CD1c-positive myeloid dendritic cell (primary cell): ENCODE data around the gene ATP1A1.

ENCODE experiments used
- DNase-seq: peaks from one replicate; pipeline ENCODE4 v3.0.0-alpha.2; 2016; ENCODE audit errors: extremely low spot score

The ATP1A1 gene

DNA sequence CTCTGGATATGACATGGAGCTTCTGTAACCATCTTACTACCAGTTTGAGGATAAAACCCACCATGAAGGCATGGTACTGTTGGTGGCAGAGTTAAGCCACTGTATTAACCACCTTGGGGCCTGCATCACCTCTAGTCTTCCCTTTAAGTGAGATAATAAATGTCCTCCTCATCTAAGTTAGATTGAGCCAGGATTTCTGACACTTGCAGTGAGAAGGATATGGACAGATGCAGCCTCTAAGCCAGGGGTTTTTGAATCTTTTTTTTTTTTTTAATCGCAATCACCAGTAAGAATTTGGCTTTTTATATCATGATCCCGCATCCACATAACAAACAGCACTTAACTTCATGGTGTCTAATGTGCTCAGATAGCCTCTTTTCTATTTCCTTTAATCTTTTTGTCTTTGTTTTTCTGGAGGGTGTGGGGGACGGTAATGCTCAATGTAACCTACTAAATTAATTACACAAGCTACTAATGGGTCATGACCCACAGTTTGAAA is 42.2 kb downstream of the ATP1A1 start:
- no peak for DNase-seq

DNA sequence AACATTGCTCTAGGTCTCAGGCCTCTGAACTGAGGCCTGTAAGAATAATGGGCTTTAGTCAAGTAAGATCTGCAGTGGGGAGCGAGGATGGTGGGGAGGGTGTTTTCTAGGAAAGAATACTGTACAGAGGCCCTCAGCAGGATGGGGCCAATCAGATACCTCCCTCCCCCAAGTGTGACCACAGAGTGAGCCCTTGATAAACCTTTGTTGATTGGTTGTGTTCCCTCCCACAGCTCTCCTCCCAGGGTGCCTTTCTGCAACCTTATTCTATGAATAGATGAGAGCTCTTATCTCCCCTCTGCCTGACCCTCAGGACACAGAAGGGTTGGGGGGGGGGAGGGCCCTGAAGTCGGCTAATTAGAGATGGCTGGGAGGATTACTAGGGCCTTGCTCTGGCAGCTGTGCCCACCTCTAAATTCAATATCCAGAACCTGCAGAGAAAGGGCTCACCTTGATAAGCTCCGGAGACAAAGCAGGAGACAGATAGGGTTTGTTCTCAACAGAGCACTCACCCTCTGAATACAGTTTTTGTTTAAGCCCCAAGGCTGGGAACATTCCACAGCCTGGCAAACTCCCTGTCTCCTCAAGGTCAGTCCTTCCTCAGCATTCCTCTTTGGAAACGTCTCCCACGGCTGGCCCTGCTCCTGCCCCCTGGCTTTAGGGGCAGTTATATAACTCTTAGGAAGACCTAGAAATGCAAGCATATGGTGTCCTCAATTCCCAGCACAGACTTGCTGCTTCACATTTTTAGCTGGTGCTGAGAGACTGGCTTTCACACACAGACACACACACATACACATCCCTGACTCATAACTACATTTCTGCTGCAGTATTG is 42.9 kb downstream of the ATP1A1 start:
- DNase-seq, result no peak

DNA sequence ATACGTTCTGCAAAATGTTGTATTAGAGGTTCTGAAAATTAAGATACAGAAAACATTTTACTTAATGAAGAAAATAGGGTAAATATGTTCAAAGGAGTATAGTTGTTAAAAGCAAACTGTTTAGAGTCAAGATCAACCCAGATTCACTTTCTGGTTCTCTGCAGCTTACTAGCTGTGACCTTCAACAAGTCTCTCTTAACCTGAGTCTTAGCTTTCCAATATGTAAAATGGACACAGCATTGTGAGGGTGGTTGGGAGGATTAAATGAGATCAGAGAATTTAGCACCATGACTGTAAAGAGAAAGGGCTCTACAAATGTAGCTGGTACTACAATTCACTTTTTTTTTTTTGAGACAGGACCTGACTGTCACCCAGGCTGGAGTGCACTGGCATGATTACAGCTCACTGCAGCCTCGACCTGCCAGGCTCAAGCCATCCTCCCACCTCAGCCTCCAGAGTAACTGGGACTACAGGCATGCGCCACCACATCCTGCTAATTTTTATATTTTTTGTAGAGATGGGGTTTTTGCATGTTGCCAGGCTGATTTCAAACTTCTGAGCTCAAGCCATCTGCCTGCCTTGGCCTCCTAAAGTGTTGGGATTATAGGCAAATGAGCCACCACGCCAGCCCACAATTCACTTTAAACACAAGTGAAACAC is 43.9 kb downstream of the ATP1A1 start:
- DNase-seq, result no peak

DNA sequence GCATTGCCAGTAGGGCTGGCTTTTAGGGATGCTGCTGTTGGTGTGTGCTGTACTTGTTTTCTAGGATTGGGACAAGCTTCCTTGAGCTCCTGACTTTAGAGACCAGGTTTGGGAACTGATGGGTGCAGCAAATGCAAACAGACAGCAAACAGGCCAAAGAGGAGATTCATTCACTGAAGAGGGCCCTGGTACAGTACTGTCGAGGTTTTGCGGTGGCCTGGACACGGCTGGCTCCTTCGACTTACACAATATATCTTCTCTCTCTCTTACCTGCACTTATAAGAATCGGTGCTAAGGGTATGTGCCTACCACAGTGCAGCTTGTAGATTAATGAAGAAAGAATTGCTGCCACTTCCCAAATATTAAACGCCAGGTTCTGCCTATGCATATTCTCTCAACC is 44.6 kb downstream of the ATP1A1 start:
- DNase-seq, result no peak

DNA sequence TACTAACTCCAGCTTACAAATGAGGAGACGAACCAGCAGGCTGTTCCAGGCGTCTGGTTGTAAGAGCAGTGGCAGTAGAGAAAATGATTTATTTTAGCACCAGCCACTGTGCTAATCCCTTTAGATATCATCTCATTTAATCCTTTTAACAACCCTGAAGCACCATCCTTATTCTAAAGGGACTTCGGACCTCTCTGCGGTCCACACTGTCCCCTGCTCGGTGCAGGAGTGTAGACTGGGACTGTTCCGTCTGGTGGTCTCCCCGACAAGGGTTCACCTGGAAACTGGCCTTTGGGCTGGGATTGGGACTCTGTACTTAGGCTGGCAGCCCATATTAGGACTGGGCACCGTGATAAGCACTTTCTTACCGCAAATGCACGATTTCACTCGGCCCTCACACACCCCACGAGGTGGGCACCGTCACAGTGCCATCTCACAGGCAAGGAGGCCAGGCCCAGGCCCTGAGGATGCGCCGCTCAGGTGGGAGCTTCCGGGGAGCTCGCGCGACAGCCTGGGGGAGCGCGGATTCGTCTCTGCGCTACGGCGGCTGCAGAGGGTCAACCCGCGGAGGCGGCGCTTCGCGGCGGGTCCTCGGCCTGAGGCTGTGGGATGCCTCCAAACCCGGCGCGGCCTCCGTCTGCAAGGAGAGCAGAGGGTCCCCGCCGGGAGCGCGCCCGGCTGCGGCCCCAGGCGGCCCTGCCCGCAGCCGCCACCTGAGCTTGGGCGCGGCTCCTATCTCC is 45.2 kb downstream of the ATP1A1 start:
- peak; percentile 73 for DNase-seq

DNA sequence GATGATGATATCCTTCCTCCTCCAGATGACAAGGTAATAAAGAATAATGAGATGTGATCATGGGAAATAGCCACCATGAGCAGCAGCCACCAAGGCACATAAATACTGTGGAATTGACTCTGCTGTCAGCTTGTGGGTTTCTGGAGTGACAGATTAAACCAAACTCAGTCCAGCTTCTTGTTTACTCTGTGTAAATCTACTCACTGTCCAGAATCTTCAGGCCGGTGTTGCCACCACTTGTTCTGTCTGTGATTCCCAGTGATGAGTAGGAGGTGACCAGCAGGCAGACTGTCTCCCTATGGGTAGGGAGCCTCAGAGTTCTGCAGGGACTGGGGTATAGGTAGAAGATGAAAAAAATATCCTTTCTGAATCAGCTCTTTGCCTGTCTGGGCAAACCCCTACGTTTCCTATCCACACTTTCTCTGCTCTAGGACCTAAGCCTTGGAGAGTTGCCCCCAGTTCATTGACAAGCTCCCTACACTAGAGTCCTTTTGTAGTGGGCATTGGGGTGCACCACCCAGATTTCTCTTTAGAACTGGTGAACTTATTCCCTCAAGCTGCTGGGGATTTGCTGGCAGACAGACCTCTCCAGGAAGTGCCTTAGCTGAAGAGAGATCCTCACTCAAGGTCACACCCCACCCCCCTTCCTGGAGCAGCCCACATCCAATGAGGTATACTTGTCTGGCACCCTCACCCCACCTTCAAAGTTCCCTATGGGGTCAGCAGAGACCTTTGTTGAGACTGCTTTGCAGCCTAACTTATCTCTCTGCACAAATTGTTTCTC is 47.6 kb downstream of the ATP1A1 start:
- no peak for DNase-seq

DNA sequence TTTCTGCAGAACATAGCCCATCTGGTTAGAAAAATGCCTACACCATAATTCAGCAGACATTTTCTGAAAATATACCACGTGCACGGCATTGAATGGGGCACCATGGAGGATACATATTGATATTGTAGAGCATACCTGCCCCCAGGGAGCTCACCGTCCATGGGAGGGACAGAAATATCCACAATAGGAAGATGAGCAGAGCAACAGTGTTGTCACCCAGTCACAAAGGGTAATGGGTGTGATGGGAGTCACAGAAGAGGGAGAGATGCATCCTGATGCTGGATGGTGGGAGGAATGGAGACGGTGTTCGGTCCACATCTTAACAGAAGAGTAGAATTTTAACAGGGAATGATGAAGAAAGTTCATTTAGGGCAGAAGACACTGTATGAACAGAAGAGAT is 51.4 kb downstream of the ATP1A1 start:
- no peak for DNase-seq

DNA sequence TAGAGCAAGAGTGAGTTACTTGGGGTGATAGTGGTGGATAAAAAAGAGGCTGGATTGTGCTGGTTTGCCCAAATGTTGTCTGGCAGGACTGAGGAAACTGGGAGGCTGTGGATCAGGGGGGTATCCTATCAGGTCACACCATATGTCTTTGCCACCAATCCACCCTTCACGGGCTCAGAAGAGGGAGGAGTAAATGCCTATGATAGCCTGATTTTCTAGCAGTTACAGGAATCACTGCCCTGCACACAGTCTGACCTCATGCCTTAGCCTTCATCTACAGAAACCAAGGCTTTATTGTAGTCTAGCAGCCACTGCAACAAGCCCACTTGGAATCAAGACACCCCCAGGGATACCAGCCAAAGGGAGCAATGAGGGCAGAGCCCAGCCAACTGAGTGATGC is 51.8 kb downstream of the ATP1A1 start:
- no peak for DNase-seq

DNA sequence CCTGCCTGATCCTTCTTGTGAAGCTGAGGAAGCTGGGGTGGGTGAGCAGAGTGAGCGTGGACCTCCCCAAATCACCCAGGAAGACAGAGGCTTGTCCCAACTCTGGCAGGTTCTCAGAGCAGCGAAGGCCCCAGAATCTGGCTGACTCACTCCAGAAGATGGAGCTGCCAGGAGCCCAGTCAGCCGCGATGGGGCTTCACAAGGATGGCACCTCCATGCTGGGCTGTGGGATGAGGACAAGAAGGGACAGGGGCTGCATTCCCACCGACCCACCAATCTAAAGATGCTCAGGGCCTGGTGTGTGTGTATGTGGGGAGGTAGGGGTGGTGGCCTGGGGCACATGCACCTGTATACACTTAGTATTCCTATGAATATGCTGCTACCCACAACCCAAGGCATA is 52.9 kb downstream of the ATP1A1 start:
- DNase-seq, result no peak

DNA sequence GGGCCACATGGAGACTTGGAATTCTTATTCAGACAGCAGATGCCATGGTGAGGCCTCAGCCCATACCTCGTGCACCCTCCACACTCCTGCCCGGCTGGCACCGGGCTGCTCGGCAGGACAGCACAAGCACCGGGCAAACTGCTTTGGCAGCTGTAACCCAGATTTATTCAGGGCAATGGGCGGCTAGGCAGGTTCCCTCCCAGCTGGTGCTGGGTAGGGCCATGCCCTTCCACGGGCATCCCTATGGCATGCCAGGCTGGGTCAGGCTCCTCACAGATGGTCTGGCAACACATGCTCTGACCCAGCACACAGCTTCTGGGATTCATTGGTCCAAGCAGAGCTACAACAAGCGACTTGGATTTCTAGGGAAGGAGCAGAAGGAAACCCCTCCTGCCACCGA is 53.4 kb downstream of the ATP1A1 start:
- DNase-seq, result no peak

DNA sequence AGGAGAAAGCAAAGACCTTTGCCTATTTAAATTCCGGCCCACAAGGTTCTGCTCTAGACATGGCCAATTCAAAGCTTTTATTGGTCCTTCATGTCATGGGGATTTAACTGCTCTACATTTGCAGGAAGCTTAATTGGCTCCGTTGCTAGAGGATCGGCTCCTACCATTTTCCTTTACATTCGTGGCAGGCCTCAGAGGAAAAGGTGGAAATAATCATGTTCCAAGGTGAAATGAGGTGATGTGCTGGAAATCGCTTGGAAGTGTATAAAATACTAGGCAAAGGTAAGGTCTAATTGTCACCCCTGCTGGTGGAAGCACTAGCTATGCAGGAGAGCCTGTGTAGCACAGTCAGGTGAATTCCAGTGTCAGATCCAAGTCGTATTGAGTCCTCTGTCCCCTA is 55.5 kb downstream of the ATP1A1 start:
- no peak for DNase-seq

DNA sequence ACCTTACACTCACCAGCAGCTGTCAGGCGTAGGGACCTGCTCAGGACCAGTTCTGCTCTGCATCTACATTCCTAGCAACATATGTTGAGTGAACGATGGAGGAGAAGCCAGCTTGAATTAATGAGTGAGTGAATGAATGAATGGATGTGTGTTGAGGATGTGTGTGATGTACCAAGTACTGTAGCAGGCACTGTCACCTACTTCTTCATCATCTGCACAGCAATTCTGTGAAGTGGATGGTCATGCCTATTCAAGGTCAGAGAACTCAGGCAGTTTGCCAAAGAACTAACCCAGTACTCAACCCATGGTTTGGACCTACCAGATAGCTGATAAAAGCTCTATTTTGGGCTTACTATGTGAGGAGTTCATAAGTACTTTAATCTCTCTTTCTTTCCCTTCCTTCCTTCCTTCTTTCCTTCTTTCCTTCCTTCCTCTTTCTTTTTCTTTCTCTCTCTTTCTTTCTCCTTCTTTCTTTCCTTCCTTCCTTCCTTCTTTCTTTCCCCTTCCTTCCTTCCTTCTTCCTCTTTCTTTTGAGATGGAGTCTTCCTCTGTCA is 56.9 kb downstream of the ATP1A1 start:
- no peak for DNase-seq

DNA sequence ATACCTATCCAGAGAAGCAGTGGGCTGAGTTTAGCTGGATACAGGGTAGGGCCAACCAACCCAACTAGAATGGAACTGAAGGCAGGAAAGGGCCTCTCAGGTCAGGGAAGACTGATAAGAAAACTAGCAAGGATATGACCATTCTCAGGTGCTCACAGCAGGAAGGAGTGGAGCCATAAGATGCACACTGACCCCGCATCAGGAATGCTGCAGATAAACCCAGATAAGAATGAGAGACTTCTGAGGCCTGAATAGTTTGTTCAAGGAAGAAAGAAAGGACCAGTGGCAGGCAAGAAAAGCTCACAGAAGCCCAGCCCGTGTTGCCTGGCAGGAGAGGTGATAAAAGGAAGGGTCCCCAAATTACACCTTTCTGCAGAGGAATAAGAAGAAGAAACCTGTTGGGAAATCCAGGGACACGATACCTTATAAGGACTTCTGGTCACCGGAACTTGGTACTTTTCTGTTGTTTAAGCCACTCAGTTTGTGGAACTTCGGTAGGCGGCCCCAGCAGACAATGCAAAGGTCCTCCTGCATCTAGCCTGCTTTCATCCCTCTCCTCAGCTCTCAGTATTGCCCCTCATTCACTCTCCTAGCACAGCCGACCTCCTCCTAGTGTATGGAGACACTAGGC is 58.9 kb downstream of the ATP1A1 start:
- no peak for DNase-seq

DNA sequence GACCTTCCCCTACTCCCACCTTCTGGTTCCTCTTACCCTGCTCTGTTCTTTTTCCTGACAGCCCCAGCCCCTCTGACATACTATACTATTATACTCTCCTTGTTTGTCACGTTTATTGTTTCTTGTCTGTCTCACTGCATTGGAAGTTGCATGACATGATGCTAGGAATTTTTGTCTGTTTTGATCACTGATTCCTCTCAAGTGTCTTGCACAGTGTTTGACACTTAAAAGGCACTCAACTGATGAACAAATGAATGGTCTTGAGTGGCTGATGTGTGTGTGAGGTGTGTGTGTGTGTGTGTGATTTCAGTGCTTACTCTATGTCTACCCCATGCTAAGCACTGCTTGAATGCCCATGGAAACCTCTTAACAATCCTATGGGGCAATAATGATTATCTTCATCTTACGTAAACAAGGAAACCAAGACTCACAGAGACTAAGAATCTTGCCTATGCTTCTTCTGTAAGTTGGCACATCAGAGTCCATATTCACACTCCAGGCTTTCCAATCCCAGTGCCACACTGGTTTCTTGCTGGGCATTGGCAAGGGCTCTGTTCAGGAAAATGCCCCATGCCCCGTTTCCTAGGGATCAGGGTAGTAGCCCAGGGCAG is 59.7 kb downstream of the ATP1A1 start:
- no peak for DNase-seq

DNA sequence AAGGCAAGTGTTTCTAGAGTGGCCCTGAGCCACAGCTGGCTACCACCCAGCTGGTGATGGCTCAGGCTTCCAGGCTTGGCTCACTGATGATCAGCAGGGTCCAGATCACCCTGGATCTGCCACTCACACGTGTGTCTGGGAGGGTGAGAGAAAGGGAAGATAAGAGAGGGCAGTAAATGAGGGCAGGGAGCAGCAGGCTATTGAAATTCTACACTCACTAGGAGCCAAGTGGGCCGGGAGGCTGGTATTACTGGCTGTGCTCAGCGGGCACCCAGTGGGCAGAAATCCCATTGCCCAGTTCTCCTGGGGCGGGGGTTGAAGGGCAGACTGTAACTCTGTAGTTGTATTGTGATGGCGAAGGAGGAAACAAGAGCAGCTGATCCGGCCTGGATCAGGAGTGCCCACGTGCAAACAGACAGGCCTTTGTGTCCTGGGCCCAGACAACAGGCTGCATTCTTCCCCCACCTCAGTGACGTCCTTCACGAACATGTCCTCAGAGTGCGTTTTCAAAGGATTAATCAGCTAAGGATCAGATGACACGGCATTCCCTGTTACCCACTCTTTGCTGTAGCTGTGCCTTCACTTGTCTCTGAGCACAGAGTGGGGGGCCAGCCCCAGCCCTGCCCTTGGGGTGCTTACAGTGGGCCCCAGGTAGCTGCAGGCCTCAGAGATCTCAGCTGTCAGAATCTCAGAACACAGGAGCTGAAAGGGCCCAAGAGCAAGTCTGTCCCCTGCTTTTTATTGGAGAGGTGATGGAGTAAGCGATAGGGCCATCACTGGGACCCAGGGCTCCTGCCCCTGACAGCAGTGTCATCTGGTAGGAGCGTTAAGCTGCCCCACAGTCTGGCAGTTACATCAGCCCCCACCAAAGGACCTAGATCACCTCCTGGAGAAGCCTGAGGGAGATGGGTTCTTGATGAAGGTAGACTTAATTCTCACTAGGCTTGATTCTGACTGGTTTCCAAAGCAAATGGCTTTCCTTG is 60.5 kb downstream of the ATP1A1 start:
- DNase-seq, result no peak

DNA sequence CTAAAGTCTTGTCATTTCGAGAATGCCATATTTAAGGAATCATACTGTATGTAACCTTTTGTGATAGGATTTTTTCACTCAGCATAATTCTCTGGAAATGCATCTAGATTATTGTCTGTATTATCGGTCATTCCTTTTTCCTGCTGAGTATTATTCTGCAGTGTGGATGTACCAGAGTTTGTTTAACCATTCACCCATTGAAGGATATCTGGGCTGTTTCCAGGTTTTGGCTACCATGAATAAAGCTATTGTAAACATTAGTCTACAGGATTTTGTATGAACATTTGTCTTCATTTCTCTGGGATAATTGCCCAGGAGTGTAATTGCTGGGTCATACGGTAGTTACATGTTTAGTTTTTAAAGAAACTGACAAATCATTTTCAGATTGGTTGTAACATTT is 61.8 kb downstream of the ATP1A1 start:
- no peak for DNase-seq

DNA sequence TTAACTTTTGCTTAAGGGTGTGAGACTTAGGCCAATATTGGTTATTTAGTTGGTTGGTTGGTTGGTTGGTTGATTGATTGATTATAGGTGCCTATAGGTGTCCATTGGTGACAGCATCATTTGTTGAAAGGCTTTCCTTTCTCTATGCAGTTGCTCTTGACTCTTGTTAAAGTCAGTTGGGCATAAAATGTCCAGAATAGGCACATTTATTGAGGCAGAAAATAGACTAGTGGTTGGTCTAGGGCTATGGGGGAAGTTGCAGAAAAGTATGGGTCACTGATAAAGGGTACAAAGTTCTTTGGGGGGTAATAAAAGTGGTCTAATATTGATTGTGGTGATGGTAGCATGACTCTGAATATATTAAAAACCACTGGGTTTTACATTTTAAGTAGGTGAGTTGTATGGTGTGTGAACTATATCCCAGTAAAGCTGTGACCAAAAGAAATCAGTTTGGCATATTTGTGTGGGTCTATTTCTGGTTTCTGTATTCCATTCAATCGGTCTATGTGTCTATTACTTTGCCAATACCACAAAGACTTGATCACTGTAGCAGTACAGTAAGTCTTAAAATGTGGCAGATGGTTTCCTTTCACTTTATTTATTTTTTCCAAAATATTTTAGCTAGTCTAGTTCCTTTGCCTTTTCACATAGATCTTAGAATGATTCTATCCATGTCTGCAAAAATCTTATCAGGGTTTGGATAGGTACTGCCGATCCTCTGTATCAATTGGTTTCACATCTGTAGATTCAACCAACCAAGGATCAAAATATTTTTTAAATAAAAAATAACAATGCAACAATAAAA is 63.0 kb downstream of the ATP1A1 start:
- DNase-seq, result no peak

DNA sequence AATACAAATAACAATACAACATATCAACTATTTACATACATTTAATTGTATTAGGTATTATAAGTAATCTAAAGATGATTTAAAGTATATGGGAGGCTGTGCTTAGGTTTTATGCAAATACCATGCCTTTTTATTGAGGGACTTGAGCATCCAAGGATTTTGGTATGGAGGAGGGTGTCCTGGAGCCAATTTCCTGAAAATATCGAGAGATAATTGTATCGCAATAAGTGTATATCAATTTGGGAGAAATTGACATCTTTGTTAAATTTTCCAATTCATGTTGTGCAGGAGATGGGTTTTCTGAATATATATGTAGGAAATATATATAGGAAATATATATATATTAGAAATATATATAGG is 63.5 kb downstream of the ATP1A1 start:
- no peak for DNase-seq

DNA sequence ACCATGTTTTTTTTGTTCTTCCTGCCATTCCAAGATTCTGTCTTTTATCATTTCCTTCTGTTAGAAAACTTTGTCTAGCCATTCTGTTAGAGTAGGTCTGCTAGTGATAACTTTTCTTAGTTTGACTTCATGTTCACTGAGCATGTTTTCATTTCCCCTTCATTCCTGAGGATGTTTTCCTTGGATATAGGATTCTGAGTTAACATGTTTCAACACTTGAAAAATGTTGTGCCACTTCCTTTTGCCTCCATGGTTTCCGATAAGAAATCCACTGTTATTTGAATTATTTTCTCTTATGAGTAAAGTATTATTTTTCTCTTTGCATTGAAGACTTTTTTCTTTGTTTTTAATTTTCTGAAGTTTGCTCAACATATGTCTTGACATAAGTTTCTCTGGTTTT is 66.7 kb downstream of the ATP1A1 start:
- no peak for DNase-seq
